Occipital lobe (tissue), 2 donors: Measurements from ENCODE around the gene TEX26. TPM values are rescaled to one million over a fixed set of nuclear protein-coding genes. Genes with fewer than 3 reads are reported as not detected.
"Not testable (repeated sequence)": the region's sequence is repeated elsewhere in the genome, so short reads cannot be mapped to it uniquely, and the experiment has no call there.

ENCODE experiments used
- DNase-seq: peaks from one replicate; lab custom pipeline; 2025; lab: John Stamatoyannopoulos, UW
- total RNA-seq: library from RNA; depleted of rRNA; stranded (reverse); fragments of >200 nt; gene quantifications from one replicate; pipeline ENCODE4 v1.2.3, GENCODE V29; 2014

The TEX26 gene
- total RNA-seq, 1 donor from 2014 or later: 2.3 TPM

GRCh38 chr13:30918662-30919405 lies 13.6 kb upstream of the TEX26 start:
- DNase-seq: no peak

GRCh38 chr13:30920162-30920909 lies 12.1 kb upstream of the TEX26 start:
- no peak for DNase-seq

- no peak for DNase-seq
Observed at GRCh38 chr13:30923418-30923817, 9.0 kb upstream of the TEX26 start.

- no peak for DNase-seq
Observed at GRCh38 chr13:30924721-30925120, 7.7 kb upstream of the TEX26 start.

GRCh38 chr13:30925429-30925828 lies 7.0 kb upstream of the TEX26 start:
- no peak for DNase-seq

- no peak for DNase-seq
Observed at GRCh38 chr13:30926781-30927180, 5.7 kb upstream of the TEX26 start.

GRCh38 chr13:30927188-30927587 lies 5.3 kb upstream of the TEX26 start:
- DNase-seq: not testable (repeated sequence)

- DNase-seq: no peak
Observed at GRCh38 chr13:30927595-30927994, 4.9 kb upstream of the TEX26 start.

- DNase-seq: no peak
Observed at GRCh38 chr13:30928978-30929377, 3.5 kb upstream of the TEX26 start.

GRCh38 chr13:30933354-30933670 lies 856 bp downstream of the TEX26 start:
- DNase-seq: no peak

GRCh38 chr13:30934381-30934780 lies 1.9 kb downstream of the TEX26 start:
- no peak for DNase-seq

GRCh38 chr13:30934803-30935202 lies 2.3 kb downstream of the TEX26 start:
- no peak for DNase-seq

- DNase-seq: no peak
Observed at GRCh38 chr13:30936971-30937370, 4.5 kb downstream of the TEX26 start.

- DNase-seq: no peak
Observed at GRCh38 chr13:30943881-30944280, 11.4 kb downstream of the TEX26 start.

- DNase-seq: no peak
Observed at GRCh38 chr13:30957258-30957943, 24.9 kb downstream of the TEX26 start.

GRCh38 chr13:30959678-30960077 lies 27.2 kb downstream of the TEX26 start:
- DNase-seq: no peak

- DNase-seq: no peak
Observed at GRCh38 chr13:30963791-30964190, 31.3 kb downstream of the TEX26 start.

GRCh38 chr13:30965380-30965779 lies 32.9 kb downstream of the TEX26 start:
- no peak for DNase-seq

GRCh38 chr13:30966101-30966500 lies 33.6 kb downstream of the TEX26 start:
- DNase-seq: no peak

GRCh38 chr13:30968846-30969245 lies 36.4 kb downstream of the TEX26 start:
- DNase-seq: no peak

GRCh38 chr13:30971575-30971974 lies 39.1 kb downstream of the TEX26 start:
- DNase-seq: no peak

GRCh38 chr13:30972888-30973377 lies 40.5 kb downstream of the TEX26 start:
- no peak for DNase-seq
